ENCODE measurements around the gene ALDH1A1.

DNA sequence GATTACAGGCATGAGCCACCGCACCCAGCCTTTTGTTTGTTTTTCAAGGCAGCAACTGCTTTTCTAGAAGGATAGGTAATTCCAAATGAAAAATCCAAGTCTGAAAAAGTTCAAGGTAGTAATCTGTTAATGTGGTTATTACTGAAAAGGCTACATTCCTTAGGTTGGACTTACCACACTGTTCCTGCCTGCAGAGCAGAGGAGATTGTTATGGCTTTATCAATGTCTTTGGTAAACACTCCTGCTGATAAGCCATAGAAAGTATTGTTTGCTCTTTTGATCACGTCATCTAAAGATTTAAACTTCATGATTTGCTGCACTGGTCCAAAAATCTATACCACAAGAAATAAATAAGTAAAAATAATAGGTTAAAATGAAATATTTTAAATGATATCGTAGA lies 43.4 kb downstream of the ALDH1A1 start:
- TF ChIP-seq, protein P1, sequence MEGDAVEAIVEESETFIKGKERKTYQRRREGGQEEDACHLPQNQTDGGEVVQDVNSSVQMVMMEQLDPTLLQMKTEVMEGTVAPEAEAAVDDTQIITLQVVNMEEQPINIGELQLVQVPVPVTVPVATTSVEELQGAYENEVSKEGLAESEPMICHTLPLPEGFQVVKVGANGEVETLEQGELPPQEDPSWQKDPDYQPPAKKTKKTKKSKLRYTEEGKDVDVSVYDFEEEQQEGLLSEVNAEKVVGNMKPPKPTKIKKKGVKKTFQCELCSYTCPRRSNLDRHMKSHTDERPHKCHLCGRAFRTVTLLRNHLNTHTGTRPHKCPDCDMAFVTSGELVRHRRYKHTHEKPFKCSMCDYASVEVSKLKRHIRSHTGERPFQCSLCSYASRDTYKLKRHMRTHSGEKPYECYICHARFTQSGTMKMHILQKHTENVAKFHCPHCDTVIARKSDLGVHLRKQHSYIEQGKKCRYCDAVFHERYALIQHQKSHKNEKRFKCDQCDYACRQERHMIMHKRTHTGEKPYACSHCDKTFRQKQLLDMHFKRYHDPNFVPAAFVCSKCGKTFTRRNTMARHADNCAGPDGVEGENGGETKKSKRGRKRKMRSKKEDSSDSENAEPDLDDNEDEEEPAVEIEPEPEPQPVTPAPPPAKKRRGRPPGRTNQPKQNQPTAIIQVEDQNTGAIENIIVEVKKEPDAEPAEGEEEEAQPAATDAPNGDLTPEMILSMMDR (optimal IDR thresholded peaks at IDR 0.05 in 1 of 3, IDR thresholded peaks at IDR 0.05 in 1 of 3, conservative IDR thresholded peaks at IDR 0.05 in 1 of 3; ENCODE audit: extremely low read depth in 1 of 3, insufficient read depth in 2 of 3, low read length in 3 of 3) = no peak
- TF ChIP-seq EZH2 (IDR thresholded peaks at IDR 0.05; ENCODE audit: low read length) = no peak
